ENCODE results near the gene DKKL1.

Gene DKKL1

DNA sequence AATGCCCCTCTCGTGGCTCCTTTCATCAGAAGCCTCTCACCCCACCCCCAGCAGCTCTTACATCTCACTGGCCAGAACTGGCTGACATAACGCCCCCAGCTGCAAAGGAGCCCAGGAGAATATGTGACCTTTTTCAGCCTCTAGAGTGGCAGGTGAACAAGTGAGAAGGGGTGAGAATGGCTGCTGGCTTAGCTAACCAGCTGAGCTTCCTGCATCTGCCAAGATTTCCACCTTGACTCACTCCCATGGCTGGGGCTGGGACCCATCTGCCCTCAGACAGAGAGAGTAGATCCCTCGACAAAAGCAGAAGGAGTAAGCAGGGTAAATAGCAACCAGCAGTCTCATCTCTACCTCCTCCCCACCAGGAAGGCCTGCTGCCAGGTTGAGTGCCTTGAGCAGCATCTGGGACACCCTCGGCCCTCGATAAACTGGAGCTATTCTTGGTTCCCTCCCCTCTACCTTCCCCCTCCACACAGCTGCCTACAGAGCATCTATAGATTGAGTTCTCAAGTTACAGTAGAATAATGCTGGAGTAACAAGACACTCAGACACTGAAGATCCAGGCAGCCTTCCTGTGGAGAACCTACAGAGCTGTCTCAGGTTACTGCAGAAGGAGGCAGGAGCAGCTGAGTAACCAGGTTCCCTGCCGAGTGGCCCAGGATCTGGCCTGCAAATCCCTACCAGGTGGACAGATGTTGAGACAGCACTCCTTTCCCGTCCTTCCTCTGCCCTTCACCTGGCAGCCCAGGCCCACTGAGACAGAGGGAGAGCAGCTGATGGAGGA, 39.9 kb downstream of the DKKL1 start:
- Histone ChIP-seq H3K4me1 (ENCODE audit: low read depth, poor library complexity, severe bottlenecking) (peaks cover 9% of the 10 kb centered on the region), H3K79me2 (ENCODE audit: insufficient read depth, low read depth) (no peaks in the 10 kb centered on the region), H3K27ac (no peak overlapping the region), H2AFZ (ENCODE audit: low read depth) (0 out of 2 replicates have a peak overlapping the region, but pooled peaks have one; percentile 41), H3K9ac (no peak overlapping the region), H3K36me3 (ENCODE audit: insufficient read depth) (no peaks in the 10 kb centered on the region), H3K4me3 (IDR thresholded peaks at IDR 0.05; ENCODE audit: insufficient read depth, low read depth, low read length) (no peak overlapping the region), H3K27me3 (ENCODE audit: insufficient read depth, low read depth) (peaks cover 57% of the 10 kb centered on the region; the same call in 1 of the 2 replicates), H4K20me1 (ENCODE audit: insufficient read depth) (no peaks in the 10 kb centered on the region), H3K4me2 (no peak overlapping the region)
- TF ChIP-seq, protein P1, sequence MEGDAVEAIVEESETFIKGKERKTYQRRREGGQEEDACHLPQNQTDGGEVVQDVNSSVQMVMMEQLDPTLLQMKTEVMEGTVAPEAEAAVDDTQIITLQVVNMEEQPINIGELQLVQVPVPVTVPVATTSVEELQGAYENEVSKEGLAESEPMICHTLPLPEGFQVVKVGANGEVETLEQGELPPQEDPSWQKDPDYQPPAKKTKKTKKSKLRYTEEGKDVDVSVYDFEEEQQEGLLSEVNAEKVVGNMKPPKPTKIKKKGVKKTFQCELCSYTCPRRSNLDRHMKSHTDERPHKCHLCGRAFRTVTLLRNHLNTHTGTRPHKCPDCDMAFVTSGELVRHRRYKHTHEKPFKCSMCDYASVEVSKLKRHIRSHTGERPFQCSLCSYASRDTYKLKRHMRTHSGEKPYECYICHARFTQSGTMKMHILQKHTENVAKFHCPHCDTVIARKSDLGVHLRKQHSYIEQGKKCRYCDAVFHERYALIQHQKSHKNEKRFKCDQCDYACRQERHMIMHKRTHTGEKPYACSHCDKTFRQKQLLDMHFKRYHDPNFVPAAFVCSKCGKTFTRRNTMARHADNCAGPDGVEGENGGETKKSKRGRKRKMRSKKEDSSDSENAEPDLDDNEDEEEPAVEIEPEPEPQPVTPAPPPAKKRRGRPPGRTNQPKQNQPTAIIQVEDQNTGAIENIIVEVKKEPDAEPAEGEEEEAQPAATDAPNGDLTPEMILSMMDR (conservative IDR thresholded peaks at IDR 0.05; ENCODE audit: low read depth, low read length) = no peak

DNA sequence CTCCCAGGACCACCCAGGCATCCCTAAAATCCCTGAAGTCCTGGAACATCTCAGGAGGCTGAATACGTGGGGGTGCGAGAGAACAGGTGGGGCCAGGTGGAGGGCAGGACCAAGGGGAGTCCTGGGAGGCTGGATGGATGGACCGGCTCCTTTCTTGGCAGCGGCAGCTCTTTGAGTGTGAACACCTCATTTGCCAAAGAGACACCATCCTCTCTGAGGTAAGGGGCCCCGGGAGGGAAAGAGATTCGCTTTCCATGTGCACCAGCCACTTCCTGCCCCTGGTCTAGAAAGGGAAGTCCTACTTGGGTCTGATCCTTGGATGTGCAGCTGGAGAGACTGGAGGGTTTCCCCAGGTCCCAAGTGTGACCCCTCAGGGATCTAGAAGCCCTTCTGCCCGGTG, 43.4 kb downstream of the DKKL1 start:
- TF ChIP-seq, protein P1 (conservative IDR thresholded peaks at IDR 0.05; ENCODE audit: low read depth, low read length) = no peak
- peaks cover 20% of the 10 kb centered on the region for H3K4me1 ChIP-seq (ENCODE audit: low read depth, poor library complexity, severe bottlenecking)

DNA sequence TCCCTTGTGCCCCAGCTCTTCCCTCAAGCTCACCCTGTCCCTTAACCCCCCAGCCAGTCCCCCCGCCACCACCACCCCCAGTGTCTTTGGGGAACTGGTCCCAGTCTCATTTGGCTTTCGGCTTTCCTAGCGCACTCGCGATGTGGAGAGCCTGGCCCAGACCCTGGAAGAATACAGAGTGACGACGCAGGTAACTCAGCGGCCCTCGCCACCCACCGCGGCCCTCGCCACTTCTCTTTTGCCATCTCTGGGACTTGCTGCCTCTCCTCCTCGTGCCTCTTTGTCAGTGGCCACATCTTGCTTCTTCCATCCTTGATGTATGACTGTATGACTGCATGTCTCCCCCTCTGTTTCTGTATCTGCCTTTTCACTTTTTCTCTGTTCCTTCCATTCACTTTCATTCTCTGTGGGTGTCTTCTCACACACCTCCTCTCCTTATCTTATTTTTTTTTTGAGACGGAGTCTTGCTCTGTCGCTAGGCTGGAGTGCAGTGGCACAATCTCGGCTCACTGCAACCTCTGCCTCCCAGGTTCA, 43.9 kb downstream of the DKKL1 start:
- H3K79me2 ChIP-seq (ENCODE audit: insufficient read depth, low read depth) = no peaks in the 10 kb centered on the region
- TF ChIP-seq, protein P1 (conservative IDR thresholded peaks at IDR 0.05; ENCODE audit: low read depth, low read length) = no peak
- H3K27ac ChIP-seq = no peak overlapping the region
- no peak overlapping the region for H3K9ac ChIP-seq
- H4K20me1 ChIP-seq (ENCODE audit: insufficient read depth) = no peaks in the 10 kb centered on the region
- no peak overlapping the region for H2AFZ ChIP-seq (ENCODE audit: low read depth)
- H3K4me3 ChIP-seq (IDR thresholded peaks at IDR 0.05; ENCODE audit: insufficient read depth, low read depth, low read length) = no peak overlapping the region
- peaks cover 62% of the 10 kb centered on the region for H3K27me3 ChIP-seq (ENCODE audit: insufficient read depth, low read depth)
- H3K4me2 ChIP-seq = no peak overlapping the region
- H3K36me3 ChIP-seq (ENCODE audit: insufficient read depth) = no peaks in the 10 kb centered on the region
- H3K4me1 ChIP-seq (ENCODE audit: low read depth, poor library complexity, severe bottlenecking) = peaks cover 20% of the 10 kb centered on the region

More for the DNA sequence above, 43.4 kb downstream of the DKKL1 start:
- Histone ChIP-seq H3K27ac (no peak overlapping the region), H2AFZ (ENCODE audit: low read depth) (no peak overlapping the region), H3K4me3 (IDR thresholded peaks at IDR 0.05; ENCODE audit: insufficient read depth, low read depth, low read length) (no peak overlapping the region), H4K20me1 (ENCODE audit: insufficient read depth) (no peaks in the 10 kb centered on the region), H3K4me2 (no peak overlapping the region), H3K27me3 (ENCODE audit: insufficient read depth, low read depth) (peaks cover 57% of the 10 kb centered on the region; the same call in 1 of the 2 replicates), H3K36me3 (ENCODE audit: insufficient read depth) (no peaks in the 10 kb centered on the region), H3K79me2 (ENCODE audit: insufficient read depth, low read depth) (no peaks in the 10 kb centered on the region), H3K9ac (no peak overlapping the region)

DNA sequence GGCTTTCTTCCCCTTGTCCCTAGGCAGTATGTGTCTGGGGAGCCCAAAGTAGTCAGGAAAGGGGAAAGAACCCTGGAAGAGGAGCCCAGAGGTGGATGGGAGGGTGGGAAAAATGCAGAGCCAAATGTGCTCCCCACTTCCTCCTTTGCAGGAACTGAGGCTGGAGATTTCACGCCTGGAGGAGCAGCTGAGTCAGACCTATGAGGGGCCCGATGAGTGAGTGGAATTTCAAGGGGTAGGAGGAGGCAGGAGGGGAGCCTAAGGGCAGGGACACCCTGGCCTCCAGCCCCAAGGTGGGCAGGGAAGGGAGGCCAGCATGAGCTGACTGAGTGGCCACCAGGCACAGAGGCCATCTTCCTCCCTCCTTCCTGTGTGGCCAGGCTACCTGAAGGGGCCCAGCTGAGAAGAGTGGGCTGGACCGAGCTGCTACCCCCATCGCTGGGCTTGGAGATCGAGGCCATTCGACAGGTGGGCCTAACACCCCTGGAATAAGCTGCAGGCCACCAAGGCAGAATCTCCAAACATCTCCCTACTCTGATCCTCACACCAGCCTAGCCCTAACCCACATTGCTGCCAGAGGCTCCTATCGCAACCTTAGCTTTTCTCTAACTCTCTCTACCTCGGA, 45.3 kb downstream of the DKKL1 start:
- Histone ChIP-seq H3K36me3 (ENCODE audit: insufficient read depth) (no peaks in the 10 kb centered on the region), H3K4me2 (no peak overlapping the region), H2AFZ (ENCODE audit: low read depth) (peak overlapping the region; percentile 20; the same call in 1 of the 2 replicates), H3K27ac (no peak overlapping the region), H3K27me3 (ENCODE audit: insufficient read depth, low read depth) (peaks cover 75% of the 10 kb centered on the region), H3K9ac (no peak overlapping the region), H4K20me1 (ENCODE audit: insufficient read depth) (no peaks in the 10 kb centered on the region), H3K4me3 (IDR thresholded peaks at IDR 0.05; ENCODE audit: insufficient read depth, low read depth, low read length) (no peak overlapping the region), H3K4me1 (ENCODE audit: low read depth, poor library complexity, severe bottlenecking) (peaks cover 12% of the 10 kb centered on the region), H3K79me2 (ENCODE audit: insufficient read depth, low read depth) (no peaks in the 10 kb centered on the region)
- TF ChIP-seq, protein P1 (conservative IDR thresholded peaks at IDR 0.05; ENCODE audit: low read depth, low read length) = no peak
